GM19023 (cell line): ENCODE data around the gene C22orf39.

Experiments used
- ATAC-seq: cut with Tn5 transposase; IDR thresholded peaks from one replicate; pipeline ENCODE4 v1.9.1; 2021; ENCODE audit warnings: mild to moderate bottlenecking, moderate library complexity; ENCODE audit not compliant: unreplicated experiment

The C22orf39 gene

GRCh38 chr22:19477321-19478044 is 30.0 kb upstream of the C22orf39 start:
- no peak for ATAC-seq

DNA sequence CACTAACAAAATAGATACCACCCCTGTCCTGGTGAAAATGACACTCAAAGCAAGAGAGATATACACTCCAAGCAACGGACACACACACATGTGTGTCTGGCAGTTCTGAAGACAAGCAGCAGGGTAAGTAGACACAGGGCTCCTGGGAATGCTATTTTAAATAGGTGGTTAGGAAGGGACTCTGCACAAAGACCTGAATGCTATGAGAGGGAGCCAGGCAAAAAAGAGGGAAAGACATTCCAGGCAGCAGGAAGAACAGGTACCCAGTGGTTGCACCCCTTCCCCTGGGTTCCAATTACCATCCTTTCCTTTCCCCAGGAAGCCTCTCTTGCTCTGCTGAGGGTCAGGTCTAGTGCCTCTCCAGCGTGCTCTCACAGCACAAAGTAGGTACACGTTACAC is 28.5 kb upstream of the C22orf39 start:
- no peak for ATAC-seq

DNA sequence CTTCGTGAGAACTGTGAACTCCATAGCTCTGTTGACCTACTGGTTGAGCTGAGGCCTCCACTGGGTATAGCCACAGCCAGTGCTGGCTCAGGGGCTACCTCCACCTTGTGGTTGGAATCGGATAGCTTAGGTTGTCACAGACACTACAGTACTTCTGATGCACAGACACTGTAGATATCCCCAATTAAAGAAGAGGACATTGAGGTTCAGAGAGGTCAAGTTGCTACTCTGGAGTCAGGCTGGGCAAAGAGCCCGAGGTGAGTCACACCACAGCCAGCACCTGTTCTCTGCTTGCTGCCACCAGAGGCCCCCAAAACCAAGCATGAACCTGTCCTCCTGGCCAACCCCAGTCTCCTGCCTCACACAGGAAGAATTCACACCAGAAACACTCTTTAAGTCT is 26.1 kb upstream of the C22orf39 start:
- ATAC-seq = no peak

- no peak for ATAC-seq
Observed at GRCh38 chr22:19472233-19472632, 24.7 kb upstream of the C22orf39 start.

DNA sequence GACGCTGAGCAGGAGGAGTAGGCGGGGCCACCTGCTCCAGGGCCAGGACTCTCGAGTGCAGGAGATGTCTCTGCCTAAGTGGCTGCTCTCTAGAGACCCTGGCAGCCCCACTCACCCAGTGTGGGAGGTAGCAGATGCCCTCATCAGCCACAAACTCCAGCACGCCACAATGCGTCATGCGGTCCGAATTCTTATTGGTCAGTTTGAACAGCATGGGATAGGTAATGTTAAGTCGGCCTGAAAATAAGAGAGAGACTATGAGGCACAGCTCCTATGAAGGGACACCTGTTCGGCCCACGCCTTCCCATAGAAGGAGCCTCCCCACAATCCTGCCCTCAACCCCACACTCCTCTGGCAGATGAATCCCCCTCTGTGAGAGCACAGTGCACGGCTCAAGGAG is 24.1 kb upstream of the C22orf39 start:
- ATAC-seq = no peak

GRCh38 chr22:19470010-19470409 is 22.5 kb upstream of the C22orf39 start:
- no peak for ATAC-seq

GRCh38 chr22:19469421-19469820 is 21.9 kb upstream of the C22orf39 start:
- no peak for ATAC-seq

- no peak for ATAC-seq
Observed at GRCh38 chr22:19467912-19468311, 20.4 kb upstream of the C22orf39 start.

GRCh38 chr22:19466848-19467752 is 19.6 kb upstream of the C22orf39 start:
- ATAC-seq = no peak

DNA sequence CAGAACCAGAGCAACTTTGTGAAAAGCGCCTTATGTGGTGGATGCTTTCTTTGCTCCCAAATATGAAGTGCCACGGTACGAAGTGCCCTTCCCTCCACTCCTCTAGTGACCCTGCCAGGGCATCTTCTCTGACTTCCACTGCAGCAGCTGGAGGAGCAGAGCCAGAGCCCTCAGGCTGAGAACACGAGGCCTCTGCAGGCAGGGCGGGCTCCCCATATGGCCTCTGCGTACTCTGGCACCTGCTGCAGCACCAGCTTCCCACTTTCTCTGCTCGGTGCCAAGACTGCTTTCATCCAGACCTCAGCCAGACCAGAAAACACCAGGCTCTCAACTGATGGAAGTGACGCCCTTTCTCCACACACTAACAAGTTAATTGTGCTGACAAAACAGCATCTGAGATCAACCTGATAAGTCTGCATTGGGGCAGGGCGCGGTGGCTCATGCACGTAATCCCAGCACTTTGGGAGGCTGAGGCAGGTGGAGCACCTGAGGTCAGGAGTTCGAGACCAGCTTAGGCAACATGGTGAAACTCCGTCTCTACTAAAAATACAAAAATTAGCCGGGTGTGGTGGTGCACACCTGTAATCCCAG is 18.7 kb upstream of the C22orf39 start:
- no peak for ATAC-seq

DNA sequence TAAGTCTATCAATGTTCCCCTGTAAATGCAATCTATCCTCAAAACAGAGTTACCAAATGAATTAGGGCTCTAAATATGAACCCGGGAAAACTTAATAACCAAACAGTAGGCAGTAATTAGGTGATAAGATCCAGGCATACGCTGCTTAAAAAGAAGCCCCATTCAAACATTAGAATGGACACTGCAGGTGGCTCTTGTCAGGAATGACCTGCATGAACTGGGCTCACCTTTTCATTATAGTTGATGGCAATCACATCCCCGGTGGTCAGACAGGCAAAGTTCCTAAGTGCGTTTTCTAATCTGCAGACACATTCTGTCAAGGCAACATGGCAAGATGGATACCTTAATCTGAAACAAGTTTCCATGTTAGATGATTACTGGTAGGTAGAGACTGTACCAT is 17.5 kb upstream of the C22orf39 start:
- ATAC-seq = no peak

- no peak for ATAC-seq
Observed at GRCh38 chr22:19464546-19464945, 17.0 kb upstream of the C22orf39 start.

GRCh38 chr22:19463491-19464469 is 16.3 kb upstream of the C22orf39 start:
- no peak for ATAC-seq

- no peak for ATAC-seq
Observed at GRCh38 chr22:19463008-19463407, 15.5 kb upstream of the C22orf39 start.

DNA sequence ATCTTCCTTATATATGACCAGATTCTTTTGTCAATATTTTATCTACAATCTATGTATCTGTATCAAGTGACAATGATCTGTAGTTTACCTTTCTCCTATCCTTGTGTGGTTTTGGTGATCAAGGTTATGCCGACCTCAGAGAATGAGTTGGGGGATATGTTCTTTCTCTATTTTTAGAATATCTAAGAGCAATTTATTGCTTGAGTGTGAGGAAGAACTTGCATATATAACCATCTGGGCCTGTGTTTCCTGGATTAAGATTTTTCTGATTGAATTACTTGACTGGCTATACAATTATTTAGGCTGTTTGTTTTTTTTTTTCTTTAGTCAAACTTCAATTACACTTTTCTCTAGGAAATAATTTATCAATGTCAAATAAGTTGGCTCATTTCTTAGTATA is 14.0 kb upstream of the C22orf39 start:
- no peak for ATAC-seq

DNA sequence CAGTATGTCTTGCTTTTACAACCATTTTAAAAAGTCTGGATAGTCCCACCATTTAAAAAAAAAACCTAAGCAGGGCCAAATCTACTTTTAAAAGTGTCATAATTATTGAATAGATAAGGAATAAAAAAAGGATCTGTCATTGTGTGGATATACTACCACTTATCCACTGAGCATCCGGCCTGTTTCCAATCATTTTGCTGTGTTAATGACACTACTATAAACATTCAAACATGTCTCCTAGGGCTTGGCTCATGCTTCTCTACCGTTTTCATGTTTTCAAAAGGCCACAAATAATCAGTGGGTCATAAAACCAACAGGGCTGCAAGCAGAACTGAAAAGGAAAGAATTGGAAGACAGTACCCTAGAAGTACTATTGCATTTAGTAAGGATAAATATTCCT is 12.5 kb upstream of the C22orf39 start:
- no peak for ATAC-seq

DNA sequence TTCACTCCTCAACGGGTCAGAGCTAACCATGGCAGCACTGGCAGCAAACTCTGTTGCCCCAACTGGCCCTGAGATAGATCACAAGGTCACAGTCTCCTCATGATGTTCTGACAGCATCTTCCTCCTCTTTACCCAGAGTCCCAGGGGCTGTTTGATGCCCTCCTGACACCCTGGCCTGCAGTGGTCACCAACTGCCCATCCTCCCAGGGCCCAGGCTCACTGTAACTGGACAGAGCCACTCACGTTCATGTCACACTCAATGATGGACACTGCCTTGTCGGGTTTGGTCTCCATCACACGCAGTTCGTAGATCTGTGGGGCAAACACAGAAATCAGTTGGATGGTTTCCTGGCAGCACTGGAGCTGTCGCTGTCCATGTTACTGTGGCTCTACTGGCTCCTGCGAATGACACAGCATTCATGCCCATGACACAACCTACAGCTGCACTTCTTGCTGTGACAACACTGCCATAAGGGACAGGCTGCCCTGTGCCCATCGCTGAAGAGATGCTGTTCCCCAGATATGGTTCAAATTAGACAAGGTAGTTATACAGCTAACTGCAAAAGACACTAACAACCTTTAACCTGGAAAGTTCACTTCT is 10.4 kb upstream of the C22orf39 start:
- no peak for ATAC-seq

DNA sequence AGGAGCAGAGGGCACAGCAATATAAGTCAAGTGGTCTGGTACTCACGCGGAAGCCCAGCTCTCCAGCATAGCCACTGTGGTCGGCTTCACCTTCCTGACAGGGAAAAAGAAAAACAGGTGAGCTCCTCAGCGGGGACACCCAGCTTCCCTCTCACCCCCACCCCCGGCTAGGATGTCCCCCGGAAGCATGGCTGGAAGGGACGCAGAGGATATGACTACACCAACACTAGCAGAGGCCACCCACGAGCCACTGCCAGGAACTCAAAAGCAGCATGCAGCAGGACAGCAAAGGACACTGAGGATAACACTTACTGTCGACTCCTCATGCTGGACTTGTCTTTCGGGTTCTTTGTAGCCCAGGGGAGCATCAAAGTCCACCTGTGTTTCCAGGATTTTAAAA is 9.0 kb upstream of the C22orf39 start:
- ATAC-seq = no peak

GRCh38 chr22:19455585-19456370 is 8.3 kb upstream of the C22orf39 start:
- ATAC-seq = no peak
